LNCAP (cell line): ENCODE data around the gene PKNOX2.

Experiments
- TF ChIP-seq, protein P1 (sequence below): fragments of 450-650 bp; IDR thresholded peaks from 2 replicates; pipeline ENCODE4 v1.5.1; 2017; ENCODE audit warnings: mild to moderate bottlenecking

The PKNOX2 gene

DNA sequence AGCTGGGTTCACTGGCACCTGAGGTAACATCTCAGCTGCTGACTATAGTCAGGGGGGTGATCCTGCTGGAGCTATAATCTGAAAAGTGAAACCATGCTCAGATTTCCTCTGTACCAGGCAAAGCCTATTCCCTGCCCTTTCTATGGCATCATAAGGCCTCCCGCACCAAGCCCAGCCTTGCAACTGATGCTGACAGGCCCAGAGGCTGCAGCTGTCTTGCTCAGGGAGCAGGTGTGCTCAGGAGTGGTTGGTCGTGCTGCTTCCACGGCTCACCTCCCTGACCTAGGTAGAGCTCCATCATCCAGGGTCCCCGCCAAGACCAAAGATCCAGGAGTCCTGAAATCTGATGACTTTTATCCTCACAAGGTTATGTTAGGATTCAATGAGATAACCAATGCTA is 209.8 kb downstream of the PKNOX2 start:
- TF ChIP-seq, protein P1, sequence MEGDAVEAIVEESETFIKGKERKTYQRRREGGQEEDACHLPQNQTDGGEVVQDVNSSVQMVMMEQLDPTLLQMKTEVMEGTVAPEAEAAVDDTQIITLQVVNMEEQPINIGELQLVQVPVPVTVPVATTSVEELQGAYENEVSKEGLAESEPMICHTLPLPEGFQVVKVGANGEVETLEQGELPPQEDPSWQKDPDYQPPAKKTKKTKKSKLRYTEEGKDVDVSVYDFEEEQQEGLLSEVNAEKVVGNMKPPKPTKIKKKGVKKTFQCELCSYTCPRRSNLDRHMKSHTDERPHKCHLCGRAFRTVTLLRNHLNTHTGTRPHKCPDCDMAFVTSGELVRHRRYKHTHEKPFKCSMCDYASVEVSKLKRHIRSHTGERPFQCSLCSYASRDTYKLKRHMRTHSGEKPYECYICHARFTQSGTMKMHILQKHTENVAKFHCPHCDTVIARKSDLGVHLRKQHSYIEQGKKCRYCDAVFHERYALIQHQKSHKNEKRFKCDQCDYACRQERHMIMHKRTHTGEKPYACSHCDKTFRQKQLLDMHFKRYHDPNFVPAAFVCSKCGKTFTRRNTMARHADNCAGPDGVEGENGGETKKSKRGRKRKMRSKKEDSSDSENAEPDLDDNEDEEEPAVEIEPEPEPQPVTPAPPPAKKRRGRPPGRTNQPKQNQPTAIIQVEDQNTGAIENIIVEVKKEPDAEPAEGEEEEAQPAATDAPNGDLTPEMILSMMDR, result no peak

- TF ChIP-seq, protein P1, result no peak
Observed at GRCh38 chr11:125375146-125375545, 210.6 kb downstream of the PKNOX2 start.

GRCh38 chr11:125376117-125376516 is 211.6 kb downstream of the PKNOX2 start:
- TF ChIP-seq, protein P1, result no peak

- TF ChIP-seq, protein P1, result no peak
Observed at GRCh38 chr11:125376856-125377255, 212.3 kb downstream of the PKNOX2 start.

- TF ChIP-seq, protein P1, result no peak
Observed at GRCh38 chr11:125378083-125378482, 213.5 kb downstream of the PKNOX2 start.

- TF ChIP-seq, protein P1, result no peak
Observed at GRCh38 chr11:125378571-125378970, 214.0 kb downstream of the PKNOX2 start.

DNA sequence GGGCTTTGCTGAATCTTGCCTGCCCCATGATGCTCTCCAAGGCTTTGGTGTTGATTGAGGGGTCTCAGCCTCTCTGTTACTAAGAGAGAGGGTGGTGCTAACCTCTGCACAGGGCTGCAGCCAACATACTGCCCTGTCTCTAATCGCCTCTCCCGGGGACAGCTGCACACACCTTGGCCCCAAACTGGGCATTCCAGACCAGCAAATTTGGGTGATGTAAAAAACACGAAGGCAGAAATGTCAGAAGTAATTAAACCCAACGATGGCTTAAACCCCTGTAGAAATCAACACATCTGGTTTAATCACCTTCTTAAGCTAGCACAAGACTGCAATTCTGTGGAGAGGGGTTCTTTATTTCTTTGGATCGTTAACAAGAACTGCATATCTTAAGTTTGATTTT is 215.0 kb downstream of the PKNOX2 start:
- TF ChIP-seq, protein P1, result no peak

DNA sequence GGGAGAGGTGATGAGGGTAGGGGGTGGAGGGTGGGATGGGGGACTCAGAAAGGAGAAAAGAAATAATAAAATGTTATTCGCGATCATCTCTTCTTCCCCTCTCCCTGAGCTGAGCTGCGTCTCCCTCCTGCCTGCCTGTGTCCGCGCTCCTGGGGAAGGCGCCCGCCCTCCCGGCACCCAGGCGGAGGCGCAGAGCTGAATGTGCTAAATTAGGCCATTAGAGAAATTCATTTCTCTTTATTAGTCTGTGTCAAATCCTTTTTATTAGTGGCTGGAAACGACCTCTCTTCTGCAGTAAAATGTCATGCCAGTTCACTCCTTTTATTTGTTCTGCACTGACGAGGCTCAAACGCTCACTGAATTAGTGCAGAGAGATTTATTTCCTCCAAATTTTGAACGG is 215.4 kb downstream of the PKNOX2 start:
- TF ChIP-seq, protein P1, result no peak
